CD1c-positive myeloid dendritic cell (primary cell): ENCODE measurements around the gene ACER3.
A peak's percentile ranks its signal among the peaks of the same experiment; 100 is the strongest.
"Not testable (repeated sequence)": the region's sequence is repeated elsewhere in the genome, so short reads cannot be mapped to it uniquely, and the experiment has no call there.

Experiments
- DNase-seq: peaks from one replicate; pipeline ENCODE4 v3.0.0-alpha.2; 2016; ENCODE audit errors: extremely low spot score

Gene ACER3

DNA sequence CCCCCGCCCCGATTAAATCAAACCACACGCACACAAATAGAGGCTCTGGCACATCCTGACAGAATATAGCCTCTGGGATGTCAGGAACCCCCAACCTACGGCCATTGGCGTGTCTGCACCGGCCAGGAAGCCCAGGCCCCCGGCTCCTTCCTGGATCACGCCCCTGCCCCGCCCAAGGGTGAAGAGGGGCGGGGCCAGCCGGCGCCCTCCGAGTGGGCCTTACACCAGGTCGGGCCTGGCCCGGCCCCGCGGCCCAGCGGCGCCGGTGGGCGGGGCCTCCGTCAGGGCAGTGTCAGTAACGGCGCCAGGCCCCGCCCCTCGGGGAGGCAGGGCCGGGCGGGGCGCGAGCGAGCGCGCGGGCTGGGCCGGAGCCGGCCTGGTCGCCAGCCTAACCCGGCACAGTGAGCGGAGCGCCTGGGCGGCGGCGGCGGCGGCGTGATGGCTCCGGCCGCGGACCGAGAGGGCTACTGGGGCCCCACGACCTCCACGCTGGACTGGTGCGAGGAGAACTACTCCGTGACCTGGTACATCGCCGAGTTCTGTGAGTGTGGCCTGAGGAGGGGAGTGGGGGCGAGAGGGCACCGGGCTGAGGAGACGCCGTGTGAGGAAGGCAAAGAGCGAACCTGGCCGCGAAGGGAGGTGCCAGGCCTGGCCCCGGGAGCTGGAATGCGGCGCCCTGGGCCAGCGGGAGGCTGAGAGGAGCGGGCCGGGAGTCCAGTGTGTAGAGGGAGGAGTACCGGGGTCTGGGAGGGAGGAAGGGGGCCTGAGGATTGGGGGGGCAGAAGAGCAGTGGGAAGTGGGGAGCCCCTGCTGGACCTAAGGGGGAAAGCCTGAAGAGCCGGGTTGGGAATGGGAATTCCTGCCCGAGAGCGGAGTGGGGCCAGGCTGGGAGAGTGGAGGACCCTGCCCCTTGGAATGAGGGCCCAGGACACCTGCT, at the start of gene ACER3:
Gene ACER3, plus strand, starts transcription at position 380 of the 937 bp plus-strand sequence. Its CDS starts 59 bp downstream, at position 439.
- DNase-seq = peak; percentile 96

DNA sequence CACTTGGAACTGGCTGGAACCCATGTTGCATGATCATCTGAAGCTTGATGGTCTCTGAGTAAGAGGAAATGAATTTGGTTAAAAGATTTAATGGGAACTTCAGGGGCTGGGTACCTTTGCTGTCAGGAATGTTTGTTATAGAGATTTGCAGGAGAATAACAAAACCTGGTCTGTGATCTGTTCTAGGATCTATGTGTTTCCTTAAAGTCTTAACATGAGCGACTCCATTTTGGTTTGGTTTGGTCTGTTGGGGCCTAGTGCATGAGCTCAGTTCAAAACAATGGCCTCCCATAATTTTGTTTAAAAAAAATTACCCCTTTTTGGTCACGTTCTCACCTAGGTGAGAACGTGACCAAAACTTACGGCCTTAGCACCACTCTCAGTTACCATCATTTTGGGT, 49.5 kb upstream of the ACER3 start:
- DNase-seq = no peak

DNA sequence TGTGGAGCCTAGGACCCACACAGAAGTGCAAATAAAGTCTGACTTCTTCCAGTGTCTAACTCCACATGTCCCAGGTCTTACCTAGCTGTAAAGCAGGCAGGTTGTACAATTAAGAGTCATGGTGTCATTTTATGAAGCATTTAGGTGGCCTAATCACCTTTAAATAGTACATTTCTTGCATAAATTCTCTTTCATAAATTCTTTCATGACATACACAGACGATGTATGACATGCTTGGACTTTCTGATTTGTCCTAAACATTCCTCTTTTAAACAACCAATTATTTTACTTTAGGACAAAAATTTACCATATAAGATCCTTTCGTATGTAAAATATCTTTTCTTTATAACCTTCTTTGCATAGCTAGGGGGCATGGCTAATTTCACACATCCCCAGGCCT, 46.3 kb upstream of the ACER3 start:
- DNase-seq = no peak

DNA sequence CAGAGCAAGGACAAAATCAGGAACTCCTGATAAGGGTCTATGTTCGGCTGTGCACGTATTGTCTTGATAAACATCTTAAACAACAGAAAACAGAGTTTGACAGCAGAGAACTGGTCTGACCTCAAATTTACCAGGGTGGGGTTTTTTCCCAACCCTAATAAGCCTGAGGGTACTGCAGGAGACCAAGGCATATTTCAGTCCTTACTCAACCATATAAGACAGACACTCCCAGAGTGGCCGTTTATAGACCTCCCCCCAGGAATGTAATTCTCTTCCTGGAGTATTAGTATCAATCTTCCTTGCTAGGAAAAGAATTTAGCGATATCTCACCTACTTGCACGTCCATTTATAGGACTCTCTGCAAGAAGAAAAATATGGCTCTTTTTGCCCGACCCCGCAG, 45.0 kb upstream of the ACER3 start:
- DNase-seq = not testable (repeated sequence)

DNA sequence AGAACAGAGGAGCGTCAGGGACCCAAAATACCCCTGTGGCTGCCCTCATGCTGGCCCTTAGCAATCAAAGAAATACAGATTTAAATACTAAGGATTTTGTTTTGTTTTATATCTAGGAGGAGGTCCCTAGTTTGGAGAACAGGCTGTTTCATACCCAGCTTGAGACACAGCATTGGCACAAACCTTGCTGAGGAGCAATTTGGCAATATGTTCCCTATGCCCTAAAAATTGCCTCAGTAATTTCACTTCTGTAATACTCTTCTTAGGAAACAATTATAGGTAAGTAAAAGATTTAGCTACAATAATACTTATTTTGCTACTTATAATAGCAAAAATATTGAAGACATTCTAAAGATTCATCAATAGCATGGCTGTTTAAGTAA, 40.5 kb upstream of the ACER3 start:
- peak; percentile 47 for DNase-seq

DNA sequence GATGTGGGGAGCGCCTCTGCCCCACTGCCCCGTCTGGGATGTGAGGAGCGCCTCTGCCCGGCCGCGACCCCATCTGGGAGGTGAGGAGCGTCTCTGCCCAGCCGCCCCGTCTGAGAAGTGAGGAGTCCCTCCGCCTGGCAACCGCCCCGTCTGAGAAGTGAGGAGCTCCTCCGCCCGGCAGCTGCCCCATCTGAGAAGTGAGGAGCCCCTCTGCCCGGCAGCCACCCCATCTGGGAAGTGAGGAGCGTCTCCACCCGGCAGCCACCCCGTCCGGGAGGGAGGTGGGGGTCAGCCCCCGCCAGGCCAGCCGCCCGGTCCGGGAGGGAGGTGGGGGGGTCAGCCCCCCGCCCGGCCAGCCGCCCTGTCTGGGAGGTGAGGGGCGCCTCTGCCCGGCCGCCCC, 39.3 kb upstream of the ACER3 start:
- not testable (repeated sequence) for DNase-seq

DNA sequence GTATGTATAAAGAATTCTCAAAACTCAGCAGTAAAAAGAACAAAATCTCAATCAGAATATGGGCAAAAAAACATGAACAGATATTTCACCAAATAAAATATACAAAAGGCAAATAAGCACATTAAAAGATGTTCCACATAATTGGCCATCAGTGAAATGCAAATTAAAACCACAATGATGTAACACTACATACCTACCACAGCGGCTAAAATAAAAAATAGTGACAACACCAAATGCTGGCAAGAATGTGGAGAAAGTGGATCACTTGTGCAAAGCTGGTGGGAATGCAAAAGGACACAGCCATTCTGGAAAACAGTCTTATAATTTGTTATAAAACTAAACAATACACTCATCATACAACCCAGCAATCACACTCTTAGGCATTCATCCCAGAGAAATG, 38.3 kb upstream of the ACER3 start:
- no peak for DNase-seq

DNA sequence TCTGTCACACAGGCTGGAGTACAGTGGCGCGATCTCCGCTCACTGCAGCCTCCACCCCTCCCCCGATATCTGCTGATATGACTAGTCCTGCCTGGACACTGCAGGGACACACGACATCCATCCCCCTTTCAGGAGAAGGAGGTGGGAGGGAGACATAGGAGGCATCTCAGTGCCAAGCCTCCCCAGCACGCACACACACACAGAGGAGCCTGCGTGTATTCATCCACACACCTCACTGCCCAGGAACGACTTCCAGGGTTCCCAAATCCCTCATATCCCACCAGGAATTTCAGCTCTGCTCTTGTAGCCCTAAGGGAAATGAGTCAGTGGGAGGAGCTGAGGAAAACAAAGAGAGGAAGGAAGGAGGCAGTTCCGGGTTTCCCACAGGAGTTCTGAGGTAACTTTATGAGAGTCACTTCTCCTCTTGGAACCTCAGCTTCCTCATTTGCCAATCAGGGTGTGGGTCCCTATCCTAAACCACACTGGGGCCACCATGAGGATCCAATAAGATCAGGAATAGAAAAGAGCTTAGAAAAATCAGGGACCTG, 37.2 kb upstream of the ACER3 start:
- peak; percentile 86 for DNase-seq

DNA sequence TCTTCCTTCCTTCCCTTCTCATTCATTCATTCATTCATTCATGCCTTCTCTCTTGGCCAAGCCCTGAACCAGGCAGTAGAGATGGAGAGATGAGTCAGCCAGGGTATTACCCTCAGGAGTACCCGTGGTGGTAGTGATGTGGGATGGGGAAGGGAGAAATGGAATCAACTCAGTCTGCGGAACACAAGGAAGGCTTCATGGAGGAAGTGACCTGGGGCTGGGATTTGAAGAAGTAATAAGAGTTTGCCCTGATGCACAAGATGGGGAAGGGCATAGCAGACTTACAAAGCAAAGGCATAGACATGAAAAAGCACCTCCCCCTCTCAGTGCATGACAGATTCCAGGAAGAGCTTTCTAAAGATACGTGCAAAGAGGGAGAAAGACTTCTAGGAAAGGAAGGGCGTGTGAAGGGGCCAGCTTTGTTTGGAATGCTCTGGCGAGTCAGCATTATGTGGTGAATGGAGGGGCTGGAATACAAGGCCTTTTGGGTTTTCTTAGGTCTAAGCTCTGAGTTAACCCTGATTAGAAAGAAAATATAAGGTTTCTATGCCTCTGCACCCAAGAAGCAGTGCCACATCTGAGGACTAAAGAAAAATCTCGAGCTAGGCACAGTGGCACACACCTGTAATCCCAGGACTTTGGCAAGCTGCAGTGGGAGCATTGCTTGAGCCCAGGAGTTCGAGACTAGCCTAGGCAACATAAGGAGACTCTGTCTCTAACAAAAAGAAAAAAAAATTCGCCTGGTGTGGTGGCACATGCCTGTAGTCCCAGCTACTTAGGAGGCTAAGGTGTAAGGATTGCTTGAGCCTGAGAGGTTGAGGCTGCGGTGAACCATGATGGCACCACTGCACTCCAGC, 36.4 kb upstream of the ACER3 start:
- peak; percentile 88 for DNase-seq

DNA sequence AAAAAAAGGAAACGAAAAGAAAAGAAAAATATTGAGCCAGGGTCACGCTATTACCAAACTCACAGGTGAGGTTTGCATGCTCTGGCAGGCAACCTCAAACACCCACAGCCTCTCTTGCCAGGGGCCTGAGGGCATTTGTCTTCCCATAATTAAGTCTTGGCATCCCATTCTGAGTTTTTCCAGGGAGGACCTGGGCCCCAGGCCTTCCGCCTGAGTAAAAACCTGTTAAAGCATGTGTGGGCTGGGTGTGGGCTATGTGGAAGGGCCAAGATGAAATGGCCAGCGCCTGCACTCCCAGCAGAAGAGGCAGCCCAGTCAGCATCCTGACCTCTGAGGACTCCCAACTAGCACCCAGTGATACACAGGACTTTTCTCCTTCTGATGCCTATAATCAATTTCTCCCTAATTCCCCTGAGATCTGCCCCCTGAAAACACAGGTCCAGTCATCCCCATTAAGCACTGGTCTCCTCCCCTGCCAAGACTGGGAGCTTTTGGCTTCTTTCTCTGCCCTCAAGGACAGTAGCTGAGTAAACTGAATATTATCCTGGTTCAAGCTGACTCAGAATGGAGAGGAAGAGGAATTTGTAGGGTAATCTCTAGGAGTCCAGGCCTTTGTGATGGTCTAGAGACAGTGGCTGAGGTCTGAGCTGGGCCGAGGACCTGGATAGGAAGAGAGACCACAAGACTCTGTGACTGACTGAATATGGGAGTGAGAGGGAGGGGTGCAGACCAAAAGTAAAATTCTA, 35.6 kb upstream of the ACER3 start:
- no peak for DNase-seq

DNA sequence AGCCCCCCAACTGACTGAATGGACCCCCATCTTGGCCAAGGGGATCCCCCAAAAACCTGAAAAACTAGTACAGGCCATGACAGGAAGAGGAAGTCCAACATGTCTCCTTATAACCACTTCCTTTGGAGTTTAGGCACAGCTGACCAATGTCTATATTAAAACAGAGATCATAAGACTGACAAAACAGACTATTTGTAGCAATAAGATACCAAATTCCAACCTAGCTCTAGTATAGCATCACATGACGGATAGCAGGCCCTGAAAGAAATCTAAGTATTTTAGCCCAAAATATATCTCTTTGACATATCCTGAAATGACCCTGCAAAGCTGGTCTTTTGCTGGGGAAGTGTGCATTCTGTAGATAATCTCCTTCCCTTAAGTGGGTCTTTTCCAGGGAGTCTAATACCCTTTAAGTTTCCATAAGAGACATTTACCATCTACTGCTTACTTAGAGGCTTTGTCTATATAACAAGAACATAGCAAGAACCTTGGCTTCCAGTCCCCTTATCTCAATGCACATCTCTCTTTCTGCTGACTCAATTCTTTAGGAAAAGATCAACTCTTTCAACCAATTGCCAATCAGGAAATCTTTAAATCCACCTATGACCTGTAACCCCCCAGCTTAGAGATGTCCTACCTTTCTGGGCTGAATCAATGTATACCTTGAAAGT, 34.9 kb upstream of the ACER3 start:
- DNase-seq = no peak

DNA sequence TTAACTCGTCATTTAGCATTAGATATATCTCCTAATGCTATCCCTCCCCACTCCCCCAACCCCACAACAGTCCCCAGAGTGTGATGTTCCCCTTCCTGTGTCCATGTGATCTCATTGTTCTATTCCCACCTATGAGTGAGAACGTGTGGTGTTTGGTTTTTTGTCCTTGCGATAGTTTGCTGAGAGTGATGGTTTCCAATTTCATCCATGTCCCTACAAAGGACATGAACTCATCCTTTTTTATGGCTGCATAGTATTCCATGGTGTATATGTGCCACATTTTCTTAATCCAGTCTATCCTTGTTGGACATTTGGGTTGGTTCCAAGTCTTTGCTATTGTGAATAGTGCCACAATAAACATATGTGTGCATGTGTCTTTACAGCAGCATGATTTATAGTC, 34.2 kb upstream of the ACER3 start:
- not testable (repeated sequence) for DNase-seq

DNA sequence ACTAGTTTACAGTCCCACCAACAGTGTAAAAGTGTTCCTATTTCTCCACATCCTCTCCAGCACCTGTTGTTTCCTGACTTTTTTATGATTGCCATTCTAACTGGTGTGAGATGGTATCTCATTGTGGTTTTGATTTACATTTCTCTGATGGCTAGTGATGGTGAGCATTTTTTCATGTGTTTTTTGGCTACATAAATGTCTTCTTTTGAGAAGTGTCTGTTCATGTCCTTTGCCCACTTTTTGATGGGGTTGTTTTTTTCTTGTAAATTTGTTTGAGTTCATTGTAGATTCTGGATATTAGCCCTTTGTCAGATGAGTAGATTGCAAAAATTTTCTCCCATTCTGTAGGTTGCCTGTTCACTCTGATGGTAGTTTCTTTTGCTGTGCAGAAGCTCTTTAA, 33.7 kb upstream of the ACER3 start:
- not testable (repeated sequence) for DNase-seq

DNA sequence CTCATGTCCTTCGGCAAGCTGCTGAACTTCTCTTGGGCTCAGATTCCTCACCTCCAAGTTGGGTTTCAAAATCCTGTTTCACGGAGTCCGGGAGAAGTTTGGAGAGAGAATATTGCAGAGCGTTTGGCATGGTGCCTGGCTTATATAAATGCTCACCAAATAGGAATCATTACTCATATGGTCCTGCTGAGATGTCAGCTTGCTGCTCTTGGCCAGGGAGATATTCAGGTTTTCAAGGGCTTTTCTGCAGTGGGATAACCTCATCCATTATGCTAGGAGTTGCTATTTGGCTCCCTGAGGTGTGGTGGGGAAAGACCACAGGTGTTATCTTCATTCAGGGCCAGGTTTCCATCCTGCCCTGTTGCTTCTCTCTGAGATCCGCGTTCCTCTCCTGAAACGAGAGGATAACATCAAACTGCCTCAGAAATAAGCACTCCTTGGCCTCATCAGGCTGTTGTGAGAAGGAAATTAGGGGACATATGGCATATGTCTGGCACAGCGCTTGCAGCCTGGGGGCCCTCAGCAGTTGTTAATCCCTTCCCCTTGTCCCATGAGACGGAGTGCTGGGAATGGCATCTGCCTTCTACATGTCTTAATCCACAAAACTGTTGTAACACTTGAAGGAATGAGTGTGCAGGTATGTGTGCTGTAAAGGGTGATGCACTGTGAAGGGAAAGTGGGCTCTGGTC, 29.9 kb upstream of the ACER3 start:
- DNase-seq = no peak

DNA sequence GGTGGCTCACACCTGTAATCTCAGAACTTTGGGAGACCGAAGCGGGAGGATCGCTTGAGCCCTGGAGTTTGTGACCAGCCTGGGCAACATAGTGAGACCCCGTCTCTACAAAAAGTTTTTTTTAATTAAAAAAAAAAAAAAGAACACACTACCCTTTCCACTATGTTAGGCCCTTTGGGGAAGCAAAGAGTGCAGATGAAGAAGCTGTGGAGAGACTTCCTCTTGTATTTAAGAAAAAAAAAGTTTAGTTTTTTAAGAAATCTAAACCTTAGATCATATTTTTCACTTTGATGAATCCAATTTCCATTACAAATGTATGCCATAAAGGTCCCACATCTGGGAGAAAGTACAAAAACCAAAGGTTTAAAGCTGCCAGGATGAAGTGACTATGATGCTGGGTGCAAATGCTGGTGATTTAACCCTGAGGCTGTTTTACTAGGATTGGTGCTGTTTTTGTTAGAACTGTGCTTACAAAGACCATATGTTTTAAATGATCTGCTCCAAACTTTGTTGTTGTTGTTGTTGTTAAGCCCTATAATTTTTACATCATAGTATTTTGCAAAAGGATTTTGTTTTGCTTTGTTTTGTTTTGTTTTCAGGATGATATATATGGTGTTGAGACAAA, 28.9 kb upstream of the ACER3 start:
- DNase-seq = no peak

DNA sequence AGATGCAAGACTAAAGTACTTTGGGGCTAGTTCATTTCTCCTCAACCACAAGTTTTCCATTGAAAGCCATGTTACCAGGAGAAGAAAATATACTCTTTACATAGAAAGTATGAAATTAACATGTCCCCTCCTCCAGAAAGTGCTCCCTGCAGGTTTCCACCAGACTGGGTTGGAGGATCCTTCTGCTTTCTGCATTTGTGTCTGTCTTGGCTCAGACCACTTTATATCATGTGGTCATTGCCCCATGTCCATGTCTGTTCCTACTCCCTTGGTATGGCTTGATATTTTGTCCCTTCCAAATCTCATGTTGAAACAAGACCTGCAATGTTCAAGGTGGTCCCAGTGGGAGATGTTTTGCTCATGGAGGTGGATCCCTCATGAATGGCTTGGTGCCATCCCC, 28.4 kb upstream of the ACER3 start:
- DNase-seq = no peak

DNA sequence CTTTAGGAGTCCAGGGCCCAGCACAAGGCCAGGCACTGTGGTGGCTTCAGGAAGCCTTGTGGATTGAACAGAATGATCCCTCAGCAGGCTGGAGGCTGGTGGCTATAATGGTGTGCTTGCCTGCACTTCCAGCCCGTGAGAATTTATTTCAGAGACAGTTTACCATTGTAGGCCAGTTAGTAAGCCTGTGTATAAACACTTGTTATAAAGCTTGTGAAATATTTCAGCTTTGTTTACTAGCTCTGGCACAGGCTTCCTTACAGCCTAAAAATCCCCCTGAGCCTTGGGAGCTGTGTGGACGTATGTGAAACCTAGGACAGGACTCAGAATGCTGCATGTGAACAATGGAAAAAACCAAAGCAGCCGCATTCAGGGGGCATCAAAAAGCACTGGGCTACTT, 26.6 kb upstream of the ACER3 start:
- DNase-seq = no peak

DNA sequence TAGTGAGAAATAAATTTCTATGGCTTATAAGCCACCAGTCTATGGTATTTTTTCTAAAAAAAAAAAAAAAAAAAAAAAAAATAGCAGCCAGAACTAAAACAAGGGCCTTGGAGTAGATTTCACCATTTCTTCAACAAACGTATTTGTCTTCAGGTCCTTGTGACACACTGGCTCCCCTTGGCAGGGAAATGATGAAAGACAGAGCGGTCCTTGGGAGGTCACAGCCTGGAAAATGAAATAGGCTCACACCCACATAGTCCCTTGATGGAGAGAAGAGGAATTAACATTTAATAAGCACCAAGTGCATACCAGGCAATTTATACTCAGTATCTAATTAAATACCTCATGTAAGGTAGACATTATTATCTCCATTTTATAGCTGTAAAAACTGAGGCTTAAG, 25.7 kb upstream of the ACER3 start:
- DNase-seq = no peak

DNA sequence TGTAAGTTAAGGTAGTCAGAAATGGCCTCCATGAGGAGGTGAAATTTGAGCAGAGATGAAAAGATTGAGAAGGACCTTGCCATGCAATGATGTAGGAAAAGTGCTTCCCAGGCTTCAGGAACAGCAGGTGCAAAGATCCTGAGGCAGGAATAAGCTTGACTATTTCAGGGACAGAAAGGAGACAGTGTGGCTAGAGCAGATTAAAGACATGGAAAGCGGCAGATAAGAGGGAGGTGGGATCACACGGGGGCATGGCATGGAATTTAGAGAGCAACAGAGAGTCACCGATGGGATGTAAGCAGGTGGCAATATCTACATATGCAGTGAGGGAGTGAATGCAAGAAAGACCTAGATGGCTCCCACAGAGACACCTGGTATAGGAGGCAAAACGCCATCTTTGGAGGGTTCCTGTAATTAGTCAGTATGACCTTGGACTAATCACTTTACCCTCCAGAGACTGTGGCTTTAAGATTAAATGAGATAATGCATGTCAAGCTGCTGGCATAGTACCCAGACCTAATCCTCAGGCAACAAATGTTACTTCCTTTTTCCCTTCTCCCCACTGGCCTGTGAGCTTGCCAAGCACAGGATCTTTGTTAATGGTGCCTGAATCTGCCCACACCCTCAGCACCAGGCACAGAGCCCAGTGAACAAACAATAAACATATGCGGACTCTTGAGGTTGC, 24.6 kb upstream of the ACER3 start:
- DNase-seq = peak; percentile 32
